HG03520 (cell line): ENCODE data around the gene ANKRD40.
"Not testable (repeated sequence)": the region's sequence is repeated elsewhere in the genome, so short reads cannot be mapped to it uniquely, and the experiment has no call there.

Experiments used
- ATAC-seq: cut with Tn5 transposase; IDR thresholded peaks from one replicate; pipeline ENCODE4 v1.9.1; 2021; ENCODE audit warnings: mild to moderate bottlenecking, moderate library complexity; ENCODE audit not compliant: unreplicated experiment

The ANKRD40 gene

DNA sequence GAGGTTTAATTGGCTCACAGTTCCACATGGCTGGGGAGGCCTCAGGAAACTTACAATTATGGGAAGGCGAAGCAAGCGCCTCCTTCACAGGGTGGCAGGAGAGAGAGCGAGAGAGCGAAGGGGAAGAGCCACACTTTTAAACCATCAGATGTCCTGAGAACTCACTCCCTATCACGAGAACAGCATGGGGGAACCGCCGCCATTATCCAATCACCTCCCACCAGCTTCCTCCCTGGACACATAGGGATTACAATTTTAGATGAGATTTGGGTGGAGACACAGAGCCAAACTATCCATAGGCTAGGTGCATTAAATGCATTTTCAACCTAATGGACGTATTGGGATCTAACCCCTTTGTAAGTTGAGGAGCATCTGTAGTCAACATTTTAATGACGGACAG lies 4.9 kb upstream of the ANKRD40 start:
- no peak for ATAC-seq

GRCh38 chr17:50710650-50711049 lies 2.9 kb upstream of the ANKRD40 start:
- ATAC-seq: no peak

- no peak for ATAC-seq
Observed at GRCh38 chr17:50710025-50710424, 2.3 kb upstream of the ANKRD40 start.

DNA sequence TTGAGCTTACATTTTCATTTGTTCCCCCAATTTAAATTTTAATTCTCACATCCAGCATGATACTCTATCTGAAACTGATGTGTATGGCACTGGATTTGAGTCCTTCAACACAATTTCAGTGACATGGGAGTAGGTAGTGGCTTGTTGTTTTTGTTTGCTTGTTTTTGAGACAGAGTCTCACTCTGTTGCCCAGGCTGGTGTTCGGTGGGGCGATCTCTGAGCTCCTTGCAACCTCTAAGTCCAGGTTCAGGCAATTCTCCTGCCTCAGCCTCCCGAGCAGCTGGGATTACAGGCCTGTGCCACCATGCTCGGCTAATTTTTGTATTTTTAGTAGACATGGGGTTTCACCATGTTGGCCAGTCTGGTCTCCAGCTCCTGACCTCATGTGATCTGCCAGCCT lies 1.3 kb upstream of the ANKRD40 start:
- ATAC-seq: not testable (repeated sequence)

- ATAC-seq: no peak
Observed at GRCh38 chr17:50708050-50709000, 611 bp upstream of the ANKRD40 start.

DNA sequence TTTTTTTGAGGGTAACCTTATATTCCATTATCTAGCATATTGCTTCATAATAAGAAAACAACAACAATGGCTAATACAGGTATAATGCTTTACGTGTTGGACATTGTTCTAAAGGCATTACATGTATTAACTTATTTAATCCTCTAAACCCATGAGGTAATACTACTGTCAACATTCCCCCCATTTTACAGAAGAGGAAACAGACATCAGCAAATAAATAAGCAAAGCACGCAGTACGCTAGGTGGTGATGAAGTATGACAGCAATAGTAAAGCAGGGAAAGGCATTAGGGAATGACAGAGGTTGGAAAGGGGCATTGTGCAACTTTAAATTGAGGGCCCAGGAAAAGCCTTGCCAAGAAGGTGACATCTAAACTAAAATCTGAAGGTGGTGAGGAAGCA lies 4.6 kb downstream of the ANKRD40 start:
- no peak for ATAC-seq

- no peak for ATAC-seq
Observed at GRCh38 chr17:50699410-50699809, 8.3 kb downstream of the ANKRD40 start.

DNA sequence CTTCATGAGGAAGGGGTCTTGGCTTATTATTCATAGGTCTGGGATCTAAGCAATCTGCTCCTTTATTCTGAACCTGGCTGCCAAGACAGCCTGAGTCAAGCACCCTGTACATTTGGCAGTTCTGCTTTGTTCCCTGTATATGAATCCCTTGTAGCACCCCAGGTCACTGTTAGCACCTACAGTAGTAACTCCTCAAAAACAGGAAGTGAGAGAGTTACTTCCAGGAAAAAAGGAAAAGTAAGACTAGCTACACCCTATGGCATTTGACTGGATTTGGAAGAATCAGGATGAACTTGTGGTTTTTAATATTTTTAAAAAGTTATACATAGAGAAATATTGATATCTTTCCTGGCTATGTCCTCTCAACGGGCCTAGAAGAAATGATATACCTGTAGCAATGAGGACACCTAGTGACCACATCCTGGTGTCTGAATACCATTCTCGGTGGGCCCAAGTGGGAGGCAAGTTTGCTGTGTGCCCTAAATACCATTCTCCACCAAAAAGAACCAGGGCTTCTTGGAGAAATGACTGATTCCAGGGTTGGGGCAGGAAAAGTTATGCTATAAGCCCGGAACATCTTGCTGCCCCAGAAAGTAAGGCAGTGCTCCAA lies 9.9 kb downstream of the ANKRD40 start:
- ATAC-seq: no peak

GRCh38 chr17:50697062-50697461 lies 10.7 kb downstream of the ANKRD40 start:
- ATAC-seq: no peak

DNA sequence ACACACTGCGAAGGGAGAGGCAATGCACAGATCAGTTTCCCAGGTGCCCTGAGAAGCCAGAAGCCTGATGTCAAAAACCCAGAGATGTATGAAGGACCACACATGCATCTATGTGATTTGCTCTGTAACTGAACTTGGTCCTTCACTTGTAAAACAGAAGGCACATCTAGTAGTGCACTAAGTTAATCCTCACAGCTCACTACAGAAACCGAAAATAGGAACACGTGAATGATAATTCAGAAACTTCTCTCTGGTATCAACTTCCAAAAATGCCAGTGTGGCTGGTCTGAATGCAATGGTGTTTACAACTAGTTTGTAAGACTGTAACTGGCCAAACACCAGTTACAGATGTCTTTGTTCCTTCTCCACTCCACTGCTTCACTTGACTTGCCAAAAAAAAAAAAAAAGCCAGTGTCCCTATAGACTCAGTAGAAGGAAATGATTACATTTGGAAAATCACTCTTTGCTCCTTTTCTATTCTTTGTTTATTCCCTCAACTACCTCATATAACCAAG lies 11.3 kb downstream of the ANKRD40 start:
- ATAC-seq: no peak

GRCh38 chr17:50693036-50693682 lies 14.6 kb downstream of the ANKRD40 start:
- ATAC-seq: no peak

- no peak for ATAC-seq
Observed at GRCh38 chr17:50692448-50693035, 15.2 kb downstream of the ANKRD40 start.

DNA sequence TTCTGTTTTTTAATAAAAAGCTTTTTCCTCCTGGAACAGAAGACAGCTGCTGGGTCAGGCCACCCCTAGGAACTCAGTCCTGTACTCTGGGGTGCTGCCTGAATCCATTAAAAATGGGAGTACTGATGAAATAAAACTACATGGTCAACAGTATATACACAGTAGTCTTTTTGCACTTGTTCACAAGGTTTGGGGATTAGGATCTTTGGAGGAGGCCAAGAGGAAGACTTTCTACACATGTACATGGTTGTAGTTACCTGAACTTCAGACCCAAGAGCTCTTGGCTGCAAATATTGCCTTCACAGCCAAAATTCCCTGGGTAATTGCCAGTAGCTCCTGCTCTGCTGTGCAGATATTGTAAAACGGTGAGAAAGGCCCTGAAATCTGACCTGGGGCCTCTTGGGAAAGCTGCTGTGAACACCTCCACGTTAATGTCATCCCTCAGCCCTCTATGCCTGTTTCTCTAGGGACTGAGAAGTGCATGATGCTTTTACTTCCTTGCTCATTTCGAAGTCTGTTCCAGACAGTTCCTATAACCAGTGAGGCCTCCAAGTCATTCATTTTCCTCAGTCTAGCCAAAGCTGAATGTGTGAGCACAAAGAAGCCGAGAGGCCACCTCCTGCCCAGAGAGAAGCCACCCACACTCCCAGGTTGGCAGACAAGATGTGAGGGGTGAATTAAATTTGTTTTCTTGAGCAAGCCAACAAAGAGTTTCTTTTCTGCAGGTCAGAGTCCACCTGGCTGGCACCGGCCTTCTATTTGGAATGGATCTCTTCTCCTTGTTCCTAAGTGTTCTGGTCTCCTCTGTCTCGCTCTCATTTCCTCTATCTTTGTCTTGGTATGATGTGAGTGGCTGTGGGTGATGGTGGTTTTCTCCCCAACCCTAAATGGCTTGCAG lies 15.9 kb downstream of the ANKRD40 start:
- no peak for ATAC-seq

DNA sequence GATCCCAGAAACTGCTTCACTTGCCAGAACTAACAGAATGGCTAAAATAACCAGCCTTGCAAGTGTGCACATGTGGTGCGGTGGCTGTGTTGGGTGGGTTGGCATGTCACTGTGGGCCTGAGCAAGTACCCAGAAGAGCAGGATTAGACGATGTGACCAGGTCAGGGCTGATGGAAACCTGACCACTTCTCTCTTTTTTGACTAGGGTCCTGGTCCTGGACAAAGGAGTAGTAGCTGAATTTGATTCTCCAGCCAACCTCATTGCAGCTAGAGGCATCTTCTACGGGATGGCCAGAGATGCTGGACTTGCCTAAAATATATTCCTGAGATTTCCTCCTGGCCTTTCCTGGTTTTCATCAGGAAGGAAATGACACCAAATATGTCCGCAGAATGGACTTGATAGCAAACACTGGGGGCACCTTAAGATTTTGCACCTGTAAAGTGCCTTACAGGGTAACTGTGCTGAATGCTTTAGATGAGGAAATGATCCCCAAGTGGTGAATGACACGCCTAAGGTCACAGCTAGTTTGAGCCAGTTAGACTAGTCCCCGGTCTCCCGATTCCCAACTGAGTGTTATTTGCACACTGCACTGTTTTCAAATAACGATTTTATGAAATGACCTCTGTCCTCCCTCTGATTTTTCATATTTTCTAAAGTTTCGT lies 16.7 kb downstream of the ANKRD40 start:
- ATAC-seq: no peak

DNA sequence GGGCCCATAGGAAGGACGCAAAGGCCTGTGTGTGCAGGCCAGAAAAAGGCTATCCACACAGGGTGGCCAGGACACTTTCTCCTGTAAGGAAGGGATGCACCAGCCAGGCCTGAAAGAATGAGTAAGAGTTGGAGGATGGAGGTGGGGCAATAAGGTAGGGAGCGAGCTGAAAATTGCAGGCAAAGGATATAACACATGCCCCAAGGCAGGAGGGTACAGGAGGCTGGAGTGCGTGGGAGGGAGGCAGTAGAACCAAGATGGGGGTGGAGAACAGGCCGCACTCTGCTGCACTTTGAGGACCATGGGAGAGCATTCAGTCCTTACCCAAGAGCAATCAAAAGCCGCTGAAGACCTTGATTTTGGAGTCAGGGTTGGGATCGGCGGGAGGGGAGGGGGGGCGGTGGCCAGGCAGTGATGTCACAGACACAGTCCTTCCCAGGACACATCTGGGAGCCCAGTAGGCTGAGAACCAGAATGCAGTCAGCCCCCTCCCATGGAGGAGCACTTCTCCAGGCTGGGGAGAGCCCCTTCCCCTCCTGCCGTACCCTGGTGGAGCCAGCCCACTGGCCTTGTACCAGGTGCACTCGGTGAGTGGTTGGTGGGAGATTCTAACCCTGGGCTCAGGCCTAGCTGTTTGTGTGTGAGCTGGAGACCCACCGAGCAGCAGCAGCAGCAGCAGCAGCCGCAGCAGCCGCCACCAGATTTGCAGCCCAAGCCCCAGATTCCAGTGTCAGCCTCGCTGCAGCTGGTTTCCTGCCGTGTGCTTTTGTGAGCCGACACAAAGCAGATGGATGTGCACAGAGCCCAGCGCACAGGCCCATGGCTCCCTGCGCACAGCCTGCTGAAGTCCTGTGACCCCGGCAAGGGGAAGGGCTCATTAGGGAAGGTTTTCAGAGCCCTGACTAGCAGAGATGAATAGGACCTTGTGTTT lies 17.5 kb downstream of the ANKRD40 start:
- no peak for ATAC-seq

DNA sequence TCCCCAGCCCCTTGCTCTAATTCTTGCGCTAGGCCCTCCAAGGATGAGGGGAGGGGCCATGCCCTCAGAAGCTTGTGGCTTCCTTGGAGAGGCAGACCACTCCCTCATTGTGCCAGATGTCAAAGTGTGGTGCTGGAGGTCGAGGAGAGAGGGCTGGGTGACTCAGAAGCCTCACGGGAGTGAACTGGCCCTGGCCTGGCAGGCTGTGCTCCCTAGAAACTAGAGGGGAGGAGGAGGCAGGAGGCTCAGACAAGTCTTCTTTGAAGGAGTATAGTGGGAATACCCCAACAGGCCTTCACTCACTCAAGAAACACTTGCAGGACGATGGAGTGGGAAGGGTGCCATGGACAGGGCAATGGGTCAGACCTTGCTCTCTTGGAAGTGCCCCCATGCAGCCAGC lies 18.5 kb downstream of the ANKRD40 start:
- no peak for ATAC-seq

- ATAC-seq: no peak
Observed at GRCh38 chr17:50688245-50688644, 19.5 kb downstream of the ANKRD40 start.

DNA sequence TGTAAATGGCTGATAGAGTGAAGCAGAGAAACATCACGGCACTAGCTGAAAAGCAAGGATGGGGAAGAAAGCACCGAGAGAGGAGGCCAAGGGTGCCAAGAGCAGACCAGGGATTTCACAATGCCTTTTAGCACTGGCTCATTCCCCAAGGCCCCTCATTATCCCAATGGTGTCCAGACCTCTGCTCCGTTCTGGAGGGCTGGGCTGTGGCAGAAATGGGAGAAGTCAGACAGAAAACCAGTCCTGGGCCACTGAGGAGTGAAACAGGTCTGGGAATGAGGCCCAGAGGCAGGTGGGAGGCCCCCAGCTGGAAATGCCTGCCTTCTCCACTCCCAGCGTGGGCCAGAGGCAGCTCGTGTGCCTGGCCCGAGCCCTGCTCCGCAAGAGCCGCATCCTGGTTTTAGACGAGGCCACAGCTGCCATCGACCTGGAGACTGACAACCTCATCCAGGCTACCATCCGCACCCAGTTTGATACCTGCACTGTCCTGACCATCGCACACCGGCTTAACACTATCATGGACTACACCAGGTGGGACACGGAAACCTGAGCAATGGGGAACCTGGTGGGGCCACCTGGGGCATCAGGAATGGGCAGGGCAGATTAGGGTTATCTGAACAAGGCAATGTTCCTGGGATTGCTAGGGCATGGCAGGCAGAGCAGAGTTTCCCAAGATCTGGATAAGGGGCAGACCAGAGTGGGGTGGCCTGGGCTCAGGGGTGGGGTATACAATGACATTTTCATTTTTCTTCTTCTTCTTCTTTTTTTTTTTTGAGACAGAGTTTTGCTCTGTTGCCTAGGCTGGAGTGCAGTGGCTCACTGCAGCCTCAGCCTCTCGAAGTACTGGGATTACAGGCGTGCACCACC lies 20.3 kb downstream of the ANKRD40 start:
- no peak for ATAC-seq
